Measurements from ENCODE around the gene CLDN7.

The CLDN7 gene

DNA sequence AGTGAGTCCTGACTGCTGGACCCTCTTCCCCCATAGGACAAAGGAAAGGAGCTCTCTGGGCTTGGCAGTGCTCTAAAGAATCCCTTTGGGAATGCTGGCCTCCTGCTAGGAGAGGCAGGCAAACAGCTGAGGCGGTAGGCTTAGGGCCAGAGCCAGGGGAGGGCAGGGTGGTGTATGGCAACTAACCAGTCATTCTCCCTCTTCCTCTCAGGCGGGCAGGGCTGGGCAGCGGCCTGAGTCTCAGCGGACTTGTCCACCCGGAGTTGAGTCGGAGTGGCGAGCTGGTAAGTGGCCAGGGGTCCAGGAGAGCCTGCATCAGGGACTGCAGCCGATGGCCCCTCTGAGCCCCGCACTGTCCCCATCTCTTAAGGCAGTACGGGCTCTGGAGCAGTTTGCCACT is 38.2 kb downstream of the CLDN7 start:
- TF ChIP-seq, protein P1, sequence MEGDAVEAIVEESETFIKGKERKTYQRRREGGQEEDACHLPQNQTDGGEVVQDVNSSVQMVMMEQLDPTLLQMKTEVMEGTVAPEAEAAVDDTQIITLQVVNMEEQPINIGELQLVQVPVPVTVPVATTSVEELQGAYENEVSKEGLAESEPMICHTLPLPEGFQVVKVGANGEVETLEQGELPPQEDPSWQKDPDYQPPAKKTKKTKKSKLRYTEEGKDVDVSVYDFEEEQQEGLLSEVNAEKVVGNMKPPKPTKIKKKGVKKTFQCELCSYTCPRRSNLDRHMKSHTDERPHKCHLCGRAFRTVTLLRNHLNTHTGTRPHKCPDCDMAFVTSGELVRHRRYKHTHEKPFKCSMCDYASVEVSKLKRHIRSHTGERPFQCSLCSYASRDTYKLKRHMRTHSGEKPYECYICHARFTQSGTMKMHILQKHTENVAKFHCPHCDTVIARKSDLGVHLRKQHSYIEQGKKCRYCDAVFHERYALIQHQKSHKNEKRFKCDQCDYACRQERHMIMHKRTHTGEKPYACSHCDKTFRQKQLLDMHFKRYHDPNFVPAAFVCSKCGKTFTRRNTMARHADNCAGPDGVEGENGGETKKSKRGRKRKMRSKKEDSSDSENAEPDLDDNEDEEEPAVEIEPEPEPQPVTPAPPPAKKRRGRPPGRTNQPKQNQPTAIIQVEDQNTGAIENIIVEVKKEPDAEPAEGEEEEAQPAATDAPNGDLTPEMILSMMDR (IDR thresholded peaks at IDR 0.05): no peak
- TF ChIP-seq ZFX (IDR thresholded peaks at IDR 0.05; ENCODE audit: borderline replicate concordance): no peak
- peak overlapping the region; percentile 98 for H3K27ac ChIP-seq

- no peak for TF ChIP-seq ZFX (IDR thresholded peaks at IDR 0.05; ENCODE audit: borderline replicate concordance)
- TF ChIP-seq, protein P1 (IDR thresholded peaks at IDR 0.05): no peak
- H3K27ac ChIP-seq: peak overlapping the region; percentile 98
Observed at GRCh38 chr17:7223375-7223774, 38.9 kb downstream of the CLDN7 start.

GRCh38 chr17:7222972-7223292 is 39.3 kb downstream of the CLDN7 start:
- peak overlapping the region; percentile 98 for H3K27ac ChIP-seq
- TF ChIP-seq ZFX (IDR thresholded peaks at IDR 0.05; ENCODE audit: borderline replicate concordance): no peak
- TF ChIP-seq, protein P1 (IDR thresholded peaks at IDR 0.05): no peak

- H3K27ac ChIP-seq: peak overlapping the region; percentile 98
- TF ChIP-seq, protein P1 (IDR thresholded peaks at IDR 0.05): no peak
- TF ChIP-seq ZFX (IDR thresholded peaks at IDR 0.05; ENCODE audit: borderline replicate concordance): no peak
Observed at GRCh38 chr17:7222093-7222971, 39.9 kb downstream of the CLDN7 start.

DNA sequence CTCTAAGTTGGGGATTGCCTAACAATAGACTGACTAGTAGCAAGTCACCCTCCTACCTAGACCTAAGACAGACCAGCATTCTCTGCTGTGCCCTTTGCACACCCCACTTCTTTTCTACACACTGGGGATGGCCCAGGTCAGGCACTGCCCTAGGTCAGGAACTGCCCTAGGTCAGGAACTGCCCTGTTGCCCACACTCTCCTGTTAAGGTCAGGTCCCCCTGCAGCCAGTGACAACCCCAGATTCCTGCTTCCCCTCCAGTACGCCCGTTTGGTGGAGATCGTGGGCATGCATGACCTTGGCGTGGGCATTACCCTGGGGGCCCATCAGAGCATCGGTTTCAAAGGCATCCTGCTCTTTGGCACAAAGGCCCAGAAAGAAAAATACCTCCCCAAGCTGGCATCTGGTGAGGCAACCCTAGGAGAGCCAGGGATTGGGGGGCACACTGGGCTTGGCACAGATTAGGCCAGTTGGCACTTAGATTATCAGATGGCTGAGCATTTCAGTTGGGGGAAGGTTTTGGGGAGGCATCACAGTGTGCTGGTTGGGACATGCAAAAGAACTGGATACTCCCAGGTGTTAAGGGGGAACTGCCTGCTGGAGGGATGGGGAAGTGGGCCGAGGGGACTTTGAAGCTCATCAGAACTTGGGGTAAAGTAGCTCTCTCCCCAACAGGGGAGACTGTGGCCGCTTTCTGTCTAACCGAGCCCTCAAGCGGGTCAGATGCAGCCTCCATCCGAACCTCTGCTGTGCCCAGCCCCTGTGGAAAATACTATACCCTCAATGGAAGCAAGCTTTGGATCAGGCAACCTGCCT is 40.8 kb downstream of the CLDN7 start:
- TF ChIP-seq, protein P1 (IDR thresholded peaks at IDR 0.05): no peak
- TF ChIP-seq ZFX (IDR thresholded peaks at IDR 0.05; ENCODE audit: borderline replicate concordance): no peak
- H3K27ac ChIP-seq: peak overlapping the region; percentile 98

GRCh38 chr17:7220593-7221277 is 41.5 kb downstream of the CLDN7 start:
- TF ChIP-seq, protein P1 (IDR thresholded peaks at IDR 0.05): peak; percentile 72
- no peak for TF ChIP-seq ZFX (IDR thresholded peaks at IDR 0.05; ENCODE audit: borderline replicate concordance)
- H3K27ac ChIP-seq: peak overlapping the region; percentile 98

Measured in 22Rv1 (cell line).